T-helper 17 cell (primary cell): ENCODE data around the gene DICER1. TPM values are rescaled to one million over a fixed set of nuclear protein-coding genes. Genes with fewer than 3 reads are reported as not detected.

Experiments used
- ATAC-seq: fragments of 150-1000 bp; cut with Tn5 transposase; 2 replicates; pipeline ENCODE4 v1.10.0; 2021; ENCODE audit warnings: mild to moderate bottlenecking, moderate library complexity
- DNase-seq, 3 donors: peaks; one replicate each; pipeline versions ENCODE4 v3.0.0 to v3.0.0-alpha.2; 2020 to 2021
- H3K9me3 ChIP-seq: one replicate; pipeline ENCODE4 v1.7.0; 2013; ENCODE audit warnings: low read length, mild to moderate bottlenecking; ENCODE audit not compliant: control insufficient read depth, poor library complexity, severe bottlenecking
- H3K27ac Mint-ChIP-seq: one replicate; pipeline ENCODE4 v1.8.0; 2022; ENCODE audit warnings: mild to moderate bottlenecking, moderate library complexity, mixed read lengths
- H3K27me3 Mint-ChIP-seq: one replicate; pipeline ENCODE4 v1.8.0; 2022; ENCODE audit warnings: mixed read lengths
- H3K36me3 Mint-ChIP-seq: one replicate; pipeline ENCODE4 v1.8.0; 2022; ENCODE audit warnings: low read depth, mixed read lengths
- H3K4me1 Mint-ChIP-seq: one replicate; pipeline ENCODE4 v1.8.0; 2022; ENCODE audit warnings: mild to moderate bottlenecking, mixed read lengths
- H3K4me3 Mint-ChIP-seq: one replicate; pipeline ENCODE4 v1.8.0; 2022; ENCODE audit warnings: mild to moderate bottlenecking, moderate library complexity, mixed read lengths
- total RNA-seq, 4 donors: library from RNA in 2 of 4; stranded (reverse) in 2 of 4; gene quantifications; one replicate each; pipeline ENCODE4 v1.2.3 and lab custom pipeline; 2022 to 2026

DICER1 gene
- total RNA-seq, 2 donors from 2014 or later: 44.0 to 54.9 TPM

- no peak overlapping the region for H3K27ac Mint-ChIP-seq
- H3K9me3 ChIP-seq: peaks cover 2% of the 10 kb centered on the region
- no peak for ATAC-seq
- no peaks in the 10 kb centered on the region for H3K4me1 Mint-ChIP-seq
- no peaks in the 10 kb centered on the region for H3K36me3 Mint-ChIP-seq
- H3K27me3 Mint-ChIP-seq: peaks cover 28% of the 10 kb centered on the region
- DNase-seq: no peak
- H3K4me3 Mint-ChIP-seq: no peak overlapping the region
Observed at GRCh38 chr14:95073947-95074346, 83.4 kb downstream of the DICER1 start.

GRCh38 chr14:95072310-95072905 is 84.9 kb downstream of the DICER1 start:
- ATAC-seq (no peak), DNase-seq (no peak)
- H3K4me3 Mint-ChIP-seq: no peak overlapping the region
- no peaks in the 10 kb centered on the region for H3K4me1 Mint-ChIP-seq
- H3K36me3 Mint-ChIP-seq: no peaks in the 10 kb centered on the region
- H3K27ac Mint-ChIP-seq: no peak overlapping the region
- peaks cover 22% of the 10 kb centered on the region for H3K27me3 Mint-ChIP-seq
- peaks cover 2% of the 10 kb centered on the region for H3K9me3 ChIP-seq

- Mint-ChIP-seq H3K27ac (no peak overlapping the region), H3K27me3 (peaks cover 22% of the 10 kb centered on the region), H3K4me3 (no peak overlapping the region), H3K36me3 (no peaks in the 10 kb centered on the region), H3K4me1 (no peaks in the 10 kb centered on the region)
- DNase-seq: no peak
- ATAC-seq: no peak
- peaks cover 2% of the 10 kb centered on the region for H3K9me3 ChIP-seq
Observed at GRCh38 chr14:95071649-95072280, 85.6 kb downstream of the DICER1 start.

- H3K36me3 Mint-ChIP-seq: no peaks in the 10 kb centered on the region
Observed at GRCh38 chr14:95070748-95071435, 86.4 kb downstream of the DICER1 start.

GRCh38 chr14:95069547-95069946 is 87.8 kb downstream of the DICER1 start:
- DNase-seq (no peak), ATAC-seq (no peak)
- peaks cover 2% of the 10 kb centered on the region for H3K9me3 ChIP-seq
- H3K27me3 Mint-ChIP-seq: peaks cover 6% of the 10 kb centered on the region
- H3K36me3 Mint-ChIP-seq: no peaks in the 10 kb centered on the region
- H3K4me1 Mint-ChIP-seq: no peaks in the 10 kb centered on the region
- no peak overlapping the region for H3K4me3 Mint-ChIP-seq
- H3K27ac Mint-ChIP-seq: no peak overlapping the region

More at GRCh38 chr14:95070748-95071435, 86.4 kb downstream of the DICER1 start:
- no peak overlapping the region for H3K4me3 Mint-ChIP-seq
- H3K9me3 ChIP-seq: peaks cover 2% of the 10 kb centered on the region
- no peaks in the 10 kb centered on the region for H3K4me1 Mint-ChIP-seq
- no peak for ATAC-seq
- no peak for DNase-seq
- H3K27ac Mint-ChIP-seq: no peak overlapping the region
- peaks cover 14% of the 10 kb centered on the region for H3K27me3 Mint-ChIP-seq

- no peak overlapping the region for H3K27ac Mint-ChIP-seq
- H3K4me1 Mint-ChIP-seq: no peaks in the 10 kb centered on the region
- peaks cover 6% of the 10 kb centered on the region for H3K27me3 Mint-ChIP-seq
- H3K9me3 ChIP-seq: peaks cover 1% of the 10 kb centered on the region
- H3K4me3 Mint-ChIP-seq: no peak overlapping the region
- H3K36me3 Mint-ChIP-seq: no peaks in the 10 kb centered on the region
- ATAC-seq: no peak
- DNase-seq: no peak
Observed at GRCh38 chr14:95069018-95069417, 88.3 kb downstream of the DICER1 start.

- H3K4me1 Mint-ChIP-seq: no peaks in the 10 kb centered on the region
- no peak overlapping the region for H3K27ac Mint-ChIP-seq
- peaks cover 6% of the 10 kb centered on the region for H3K27me3 Mint-ChIP-seq
- H3K36me3 Mint-ChIP-seq: no peaks in the 10 kb centered on the region
- H3K4me3 Mint-ChIP-seq: no peak overlapping the region
- no peak for DNase-seq
- ATAC-seq: no peak
- no peaks in the 10 kb centered on the region for H3K9me3 ChIP-seq
Observed at GRCh38 chr14:95068521-95068920, 88.8 kb downstream of the DICER1 start.

GRCh38 chr14:95068080-95068479 is 89.2 kb downstream of the DICER1 start:
- ATAC-seq (no peak), DNase-seq (no peak)
- no peaks in the 10 kb centered on the region for H3K36me3 Mint-ChIP-seq
- no peak overlapping the region for H3K27ac Mint-ChIP-seq
- no peaks in the 10 kb centered on the region for H3K4me1 Mint-ChIP-seq
- H3K4me3 Mint-ChIP-seq: no peak overlapping the region
- H3K9me3 ChIP-seq: no peaks in the 10 kb centered on the region
- peaks cover 6% of the 10 kb centered on the region for H3K27me3 Mint-ChIP-seq

- Mint-ChIP-seq H3K27ac (no peak overlapping the region), H3K4me3 (no peak overlapping the region), H3K36me3 (no peaks in the 10 kb centered on the region), H3K27me3 (peaks cover 6% of the 10 kb centered on the region), H3K4me1 (no peaks in the 10 kb centered on the region)
- no peaks in the 10 kb centered on the region for H3K9me3 ChIP-seq
- ATAC-seq (no peak), DNase-seq (no peak)
Observed at GRCh38 chr14:95067526-95067925, 89.8 kb downstream of the DICER1 start.

- no peak overlapping the region for H3K4me3 Mint-ChIP-seq
- no peaks in the 10 kb centered on the region for H3K27me3 Mint-ChIP-seq
- DNase-seq (no peak), ATAC-seq (no peak)
- no peak overlapping the region for H3K27ac Mint-ChIP-seq
- no peaks in the 10 kb centered on the region for H3K4me1 Mint-ChIP-seq
- H3K9me3 ChIP-seq: no peaks in the 10 kb centered on the region
- H3K36me3 Mint-ChIP-seq: no peaks in the 10 kb centered on the region
Observed at GRCh38 chr14:95066427-95066986, 90.8 kb downstream of the DICER1 start.

GRCh38 chr14:95065411-95065810 is 91.9 kb downstream of the DICER1 start:
- no peaks in the 10 kb centered on the region for H3K4me1 Mint-ChIP-seq
- no peaks in the 10 kb centered on the region for H3K36me3 Mint-ChIP-seq
- H3K4me3 Mint-ChIP-seq: no peak overlapping the region
- no peak overlapping the region for H3K27ac Mint-ChIP-seq
- H3K27me3 Mint-ChIP-seq: no peaks in the 10 kb centered on the region
- ATAC-seq (no peak), DNase-seq (no peak)
- no peaks in the 10 kb centered on the region for H3K9me3 ChIP-seq

GRCh38 chr14:95064734-95065133 is 92.6 kb downstream of the DICER1 start:
- H3K36me3 Mint-ChIP-seq: no peaks in the 10 kb centered on the region
- no peaks in the 10 kb centered on the region for H3K27me3 Mint-ChIP-seq
- no peaks in the 10 kb centered on the region for H3K9me3 ChIP-seq
- ATAC-seq (no peak), DNase-seq (no peak)
- no peak overlapping the region for H3K27ac Mint-ChIP-seq
- H3K4me1 Mint-ChIP-seq: no peaks in the 10 kb centered on the region
- H3K4me3 Mint-ChIP-seq: no peak overlapping the region

GRCh38 chr14:95064256-95064655 is 93.1 kb downstream of the DICER1 start:
- no peak for ATAC-seq

More at GRCh38 chr14:95064256-95064655, 93.1 kb downstream of the DICER1 start:
- no peak overlapping the region for H3K4me3 Mint-ChIP-seq
- no peaks in the 10 kb centered on the region for H3K27me3 Mint-ChIP-seq
- H3K4me1 Mint-ChIP-seq: peaks cover 3% of the 10 kb centered on the region
- H3K36me3 Mint-ChIP-seq: no peaks in the 10 kb centered on the region
- DNase-seq: no peak
- H3K27ac Mint-ChIP-seq: no peak overlapping the region
- H3K9me3 ChIP-seq: no peaks in the 10 kb centered on the region
